Loucy (cell line): ENCODE measurements around the gene FMN1.

Experiments
- H2AFZ ChIP-seq: fragments of 200-600 bp; sonication (generic); 2 replicates; pipeline ENCODE4 v1.6.0; 2016; ENCODE audit warnings: antibody characterized with exemption, mild to moderate bottlenecking, low read length, moderate library complexity
- H3F3A ChIP-seq: fragments of 200-600 bp; 2 replicates; pipeline ENCODE4 v1.6.0; 2016; ENCODE audit warnings: antibody characterized with exemption, low read depth, mild to moderate bottlenecking
- H3K27me3 ChIP-seq: fragments of 200-600 bp; sonication (generic); 2 replicates; pipeline ENCODE4 v1.6.1; 2014; ENCODE audit warnings: low read length, mild to moderate bottlenecking; ENCODE audit not compliant: insufficient read depth, poor library complexity, severe bottlenecking
- H3K36me3 ChIP-seq: fragments of 200-600 bp; sonication (generic); 2 replicates; pipeline ENCODE4 v1.6.1; 2016; ENCODE audit warnings: low read length; ENCODE audit not compliant: insufficient read depth
- H3K4me1 ChIP-seq: fragments of 200-600 bp; sonication (generic); 2 replicates; pipeline ENCODE4 v1.5.1; 2014; ENCODE audit warnings: low read length, mild to moderate bottlenecking; ENCODE audit not compliant: insufficient read depth, poor library complexity, severe bottlenecking
- H3K4me2 ChIP-seq: fragments of 200-600 bp; sonication (generic); 2 replicates; pipeline ENCODE4 v1.6.0; 2014; ENCODE audit warnings: antibody characterized with exemption, low read length, low read depth, mild to moderate bottlenecking; ENCODE audit not compliant: poor library complexity, severe bottlenecking
- H3K4me3 ChIP-seq: fragments of 200-600 bp; sonication (generic); 2 replicates; pipeline ENCODE4 v1.5.1; 2014; ENCODE audit warnings: low read length, mild to moderate bottlenecking, mixed read lengths; ENCODE audit not compliant: poor library complexity, severe bottlenecking
- H3K79me2 ChIP-seq: fragments of 200-600 bp; sonication (generic); 2 replicates; pipeline ENCODE4 v1.6.1; 2014; ENCODE audit warnings: low read length; ENCODE audit not compliant: insufficient read depth
- H3K9ac ChIP-seq: fragments of 200-600 bp; sonication (generic); 2 replicates; pipeline ENCODE4 v1.6.0; 2014; ENCODE audit warnings: mild to moderate bottlenecking, low read depth, low read length, moderate library complexity; ENCODE audit not compliant: poor library complexity, severe bottlenecking
- H3K9me2 ChIP-seq: fragments of 200-600 bp; sonication (generic); replicated peaks from 2 replicates; pipeline ENCODE4 v1.6.1; 2016; ENCODE audit warnings: low read depth, low read length, mixed read lengths
- H3K9me3 ChIP-seq: fragments of 200-600 bp; sonication (generic); 2 replicates; pipeline ENCODE4 v1.6.1; 2014; ENCODE audit warnings: mild to moderate bottlenecking, antibody characterized with exemption, low read length, low read depth; ENCODE audit not compliant: insufficient read depth
- H4K20me1 ChIP-seq: fragments of 200-600 bp; sonication (generic); 2 replicates; pipeline ENCODE4 v1.6.0; 2014; ENCODE audit warnings: antibody characterized with exemption, low read length, mild to moderate bottlenecking; ENCODE audit not compliant: insufficient read depth, poor library complexity, severe bottlenecking
- CTCF ChIP-seq: fragments of 200-600 bp; sonication (generic); conservative IDR thresholded peaks from 2 replicates; pipeline ENCODE4 v1.5.1; 2014; ENCODE audit warnings: mild to moderate bottlenecking, antibody characterized with exemption, low read length
- EZH2phosphoT487 ChIP-seq: fragments of 200-600 bp; IDR thresholded peaks from 2 replicates; pipeline ENCODE4 v1.6.1; 2018; ENCODE audit warnings: antibody characterized with exemption, mild to moderate bottlenecking, moderate library complexity, borderline replicate concordance

Gene FMN1

GRCh38 chr15:32946210-32946609 is 248.3 kb downstream of the FMN1 start:
- no peak overlapping the region for H3K9ac ChIP-seq
- H3K9me2 ChIP-seq = no peaks in the 10 kb centered on the region
- no peaks in the 10 kb centered on the region for H3K27me3 ChIP-seq
- H3K4me3 ChIP-seq = no peak overlapping the region
- H2AFZ ChIP-seq = no peak overlapping the region
- TF ChIP-seq EZH2phosphoT487 (no peak), CTCF (no peak)
- no peaks in the 10 kb centered on the region for H3F3A ChIP-seq
- no peaks in the 10 kb centered on the region; the same call in 1 of the 2 replicates for H3K79me2 ChIP-seq
- H3K4me1 ChIP-seq = no peaks in the 10 kb centered on the region
- H4K20me1 ChIP-seq = no peaks in the 10 kb centered on the region
- H3K36me3 ChIP-seq = no peaks in the 10 kb centered on the region
- H3K9me3 ChIP-seq = no peaks in the 10 kb centered on the region
- H3K4me2 ChIP-seq = no peak overlapping the region

GRCh38 chr15:32944431-32944830 is 250.1 kb downstream of the FMN1 start:
- Histone ChIP-seq H3K9ac (no peak overlapping the region), H3K4me1 (no peaks in the 10 kb centered on the region), H2AFZ (no peak overlapping the region), H3K4me2 (no peak overlapping the region), H4K20me1 (no peaks in the 10 kb centered on the region), H3K9me3 (no peaks in the 10 kb centered on the region), H3K27me3 (no peaks in the 10 kb centered on the region), H3K9me2 (no peaks in the 10 kb centered on the region), H3K79me2 (no peaks in the 10 kb centered on the region), H3F3A (no peaks in the 10 kb centered on the region), H3K36me3 (no peaks in the 10 kb centered on the region), H3K4me3 (no peak overlapping the region)
- TF ChIP-seq EZH2phosphoT487 = no peak

- Histone ChIP-seq H3K9ac (no peak overlapping the region), H3F3A (no peaks in the 10 kb centered on the region), H3K4me3 (no peak overlapping the region), H3K4me2 (no peak overlapping the region), H3K27me3 (no peaks in the 10 kb centered on the region), H3K4me1 (no peaks in the 10 kb centered on the region), H4K20me1 (no peaks in the 10 kb centered on the region), H3K79me2 (no peaks in the 10 kb centered on the region), H3K36me3 (no peaks in the 10 kb centered on the region), H3K9me3 (no peaks in the 10 kb centered on the region), H2AFZ (no peak overlapping the region), H3K9me2 (no peaks in the 10 kb centered on the region)
- TF ChIP-seq EZH2phosphoT487 (no peak), CTCF (no peak)
These were observed 250.8 kb downstream of the FMN1 start for GRCh38 chr15:32943711-32944110.

GRCh38 chr15:32942401-32942841 is 252.1 kb downstream of the FMN1 start:
- Histone ChIP-seq H2AFZ (no peak overlapping the region), H3K4me3 (no peak overlapping the region), H3K79me2 (no peaks in the 10 kb centered on the region), H4K20me1 (no peaks in the 10 kb centered on the region), H3K4me2 (no peak overlapping the region), H3K4me1 (no peaks in the 10 kb centered on the region), H3K9me2 (no peaks in the 10 kb centered on the region), H3K9me3 (no peaks in the 10 kb centered on the region), H3K9ac (no peak overlapping the region), H3F3A (no peaks in the 10 kb centered on the region), H3K36me3 (no peaks in the 10 kb centered on the region), H3K27me3 (no peaks in the 10 kb centered on the region)
- TF ChIP-seq EZH2phosphoT487 (no peak), CTCF (no peak)
